PC-3 (cell line): ENCODE measurements around the gene CFAP65. TPM values are rescaled to one million over a fixed set of nuclear protein-coding genes. Genes with fewer than 3 reads are reported as not detected.

ENCODE experiments used
- ATAC-seq: fragments of 200-7000 bp; cut with Tn5 transposase; 2 replicates; pipeline ENCODE4 v1.9.1; 2020; ENCODE audit warnings: mild to moderate bottlenecking, moderate library complexity
- BruUV-seq: library from RNA; stranded (reverse); fragments of 400-500 nt; replicated peaks from 2 replicates; lab custom pipeline; 2021; lab: Mats Ljungman, UMichigan
- CTCF ChIA-PET: fragments of 300-600 bp; sonication (Branson Sonifier 250); formaldehyde crosslinking; loops from one replicate; lab custom pipeline; 2022; ENCODE audit warnings: antibody characterized with exemption; lab: Charles Lee
- POLR2A ChIA-PET: fragments of 300-600 bp; sonication (Branson Sonifier 250); formaldehyde crosslinking; loops from one replicate; lab custom pipeline; 2022; ENCODE audit warnings: antibody characterized with exemption; ENCODE audit not compliant: unreplicated experiment; lab: Charles Lee
- DNase-seq: peaks from one replicate; pipeline ENCODE4 v3.0.0-alpha.2; 2015
- H2AFZ ChIP-seq: fragments of 300-600 bp; sonication (generic); 2 replicates; pipeline ENCODE4 v1.6.0; 2016; ENCODE audit warnings: antibody characterized with exemption, low read length
- H3F3A ChIP-seq: fragments of 300-600 bp; sonication (generic); one replicate; pipeline ENCODE4 v1.6.0; 2017; ENCODE audit warnings: antibody characterized with exemption, low read length, control low read depth, mild to moderate bottlenecking; ENCODE audit not compliant: unreplicated experiment
- H3K27ac ChIP-seq: fragments of 300-600 bp; sonication (generic); 2 replicates; pipeline ENCODE4 v1.5.1; 2016; ENCODE audit warnings: mild to moderate bottlenecking, low read length
- H3K27me3 ChIP-seq: fragments of 300-600 bp; sonication (generic); 2 replicates; pipeline ENCODE4 v1.6.1; 2016; ENCODE audit warnings: low read length, mixed read lengths
- H3K36me3 ChIP-seq: fragments of 300-600 bp; sonication (generic); 2 replicates; pipeline ENCODE4 v1.6.1; 2016; ENCODE audit warnings: low read depth, mixed run types, low read length, mixed read lengths
- H3K4me1 ChIP-seq: fragments of 300-600 bp; sonication (generic); 2 replicates; pipeline ENCODE4 v1.5.1; 2016; ENCODE audit warnings: low read length; ENCODE audit not compliant: insufficient read depth
- H3K4me2 ChIP-seq: fragments of 300-600 bp; sonication (generic); 2 replicates; pipeline ENCODE4 v1.6.0; 2016; ENCODE audit warnings: low read length
- H3K4me3 ChIP-seq: fragments of 300-600 bp; sonication (generic); 2 replicates; pipeline ENCODE4 v1.5.1; 2016; ENCODE audit warnings: mild to moderate bottlenecking, low read length, mixed read lengths
- H3K79me2 ChIP-seq: fragments of 300-600 bp; sonication (generic); 2 replicates; pipeline ENCODE4 v1.6.1; 2017; ENCODE audit warnings: low read length, mixed read lengths
- H3K9ac ChIP-seq: fragments of 300-600 bp; sonication (generic); 2 replicates; pipeline ENCODE4 v1.6.0; 2016; ENCODE audit warnings: mild to moderate bottlenecking, low read length
- H3K9me2 ChIP-seq: fragments of 300-600 bp; sonication (generic); replicated peaks from 2 replicates; pipeline ENCODE4 v1.6.1; 2016; ENCODE audit warnings: mixed run types, low read length, mixed read lengths
- H3K9me3 ChIP-seq: fragments of 300-600 bp; sonication (generic); 2 replicates; pipeline ENCODE4 v1.6.1; 2016; ENCODE audit warnings: low read length, mixed read lengths
- H4K20me1 ChIP-seq: fragments of 300-600 bp; sonication (generic); 2 replicates; pipeline ENCODE4 v1.6.1; 2016; ENCODE audit warnings: low read length, mixed read lengths
- EZH2 ChIP-seq: fragments of 300-600 bp; sonication (generic); IDR thresholded peaks from one replicate; pipeline ENCODE4 v1.6.1; 2017; ENCODE audit warnings: antibody characterized with exemption, mild to moderate bottlenecking, low read length; ENCODE audit not compliant: unreplicated experiment
- EZH2phosphoT487 ChIP-seq: fragments of 300-600 bp; sonication (generic); IDR thresholded peaks from 2 replicates; pipeline ENCODE4 v1.6.1; 2018; ENCODE audit warnings: mild to moderate bottlenecking, antibody characterized with exemption, low read length, borderline replicate concordance
- intact Hi-C: fragments of 100-400 bp; cut with micrococcal nuclease; formaldehyde crosslinking; loops from 2 replicates; pipeline ENCODE4 v1.9.0; 2023
- total RNA-seq: library from RNA; depleted of rRNA; stranded (reverse); fragments of >200 nt; gene quantifications from 2 replicates; pipeline ENCODE4 v1.2.3, GENCODE V29; 2014
- TF ChIP-seq, protein P1 (sequence below): fragments of 300-600 bp; sonication (generic); conservative IDR thresholded peaks from 2 replicates; pipeline ENCODE4 v1.5.1; 2017; ENCODE audit warnings: antibody characterized with exemption, low read depth, mild to moderate bottlenecking, low read length

Gene CFAP65
- total RNA-seq, 1 experiment from 2014 or later = 0.18 TPM

DNA sequence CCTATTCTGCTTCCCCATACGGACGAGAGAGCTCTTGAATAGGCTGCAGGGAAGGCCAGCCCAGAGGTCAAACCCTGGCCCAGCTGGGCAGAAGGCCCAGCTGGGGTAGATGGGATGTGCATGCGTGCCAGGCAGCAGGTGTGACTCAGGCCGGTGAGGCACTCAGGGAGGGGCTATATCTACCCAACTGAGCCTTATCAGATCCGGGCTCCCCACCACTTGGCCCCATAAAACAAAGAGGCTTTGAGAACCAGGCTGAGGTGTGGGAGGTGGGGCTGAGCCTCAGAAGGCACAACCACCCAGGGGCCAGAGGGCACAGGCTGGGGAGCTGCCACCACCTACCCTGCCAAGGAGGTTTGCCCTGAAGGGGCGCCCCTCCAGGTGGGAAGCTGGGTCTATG, 8.0 kb upstream of the CFAP65 start:
- Histone ChIP-seq H3K9ac (no peak overlapping the region), H3K36me3 (no peaks in the 10 kb centered on the region), H3K9me2 (no peaks in the 10 kb centered on the region), H3K4me3 (no peak overlapping the region), H3K27me3 (peaks cover 8% of the 10 kb centered on the region; the same call in 1 of the 2 replicates), H3K4me2 (no peak overlapping the region; the same call in 1 of the 2 replicates), H4K20me1 (no peaks in the 10 kb centered on the region), H3K27ac (peak overlapping the region; percentile 14; the same call in 1 of the 2 replicates), H3F3A (no peaks in the 10 kb centered on the region), H3K4me1 (peaks cover 17% of the 10 kb centered on the region), H2AFZ (no peak overlapping the region), H3K79me2 (no peaks in the 10 kb centered on the region), H3K9me3 (no peaks in the 10 kb centered on the region)
- DNase-seq = peak; percentile 66
- POLR2A ChIA-PET = no interaction called here
- CTCF ChIA-PET = no interaction called here
- intact Hi-C loops = no loop called here
- no TSS peak for BruUV-seq
- ATAC-seq = peak; percentile 54
- TF ChIP-seq EZH2phosphoT487 = no peak
- no peak for TF ChIP-seq EZH2
- TF ChIP-seq, protein P1, sequence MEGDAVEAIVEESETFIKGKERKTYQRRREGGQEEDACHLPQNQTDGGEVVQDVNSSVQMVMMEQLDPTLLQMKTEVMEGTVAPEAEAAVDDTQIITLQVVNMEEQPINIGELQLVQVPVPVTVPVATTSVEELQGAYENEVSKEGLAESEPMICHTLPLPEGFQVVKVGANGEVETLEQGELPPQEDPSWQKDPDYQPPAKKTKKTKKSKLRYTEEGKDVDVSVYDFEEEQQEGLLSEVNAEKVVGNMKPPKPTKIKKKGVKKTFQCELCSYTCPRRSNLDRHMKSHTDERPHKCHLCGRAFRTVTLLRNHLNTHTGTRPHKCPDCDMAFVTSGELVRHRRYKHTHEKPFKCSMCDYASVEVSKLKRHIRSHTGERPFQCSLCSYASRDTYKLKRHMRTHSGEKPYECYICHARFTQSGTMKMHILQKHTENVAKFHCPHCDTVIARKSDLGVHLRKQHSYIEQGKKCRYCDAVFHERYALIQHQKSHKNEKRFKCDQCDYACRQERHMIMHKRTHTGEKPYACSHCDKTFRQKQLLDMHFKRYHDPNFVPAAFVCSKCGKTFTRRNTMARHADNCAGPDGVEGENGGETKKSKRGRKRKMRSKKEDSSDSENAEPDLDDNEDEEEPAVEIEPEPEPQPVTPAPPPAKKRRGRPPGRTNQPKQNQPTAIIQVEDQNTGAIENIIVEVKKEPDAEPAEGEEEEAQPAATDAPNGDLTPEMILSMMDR = no peak

DNA sequence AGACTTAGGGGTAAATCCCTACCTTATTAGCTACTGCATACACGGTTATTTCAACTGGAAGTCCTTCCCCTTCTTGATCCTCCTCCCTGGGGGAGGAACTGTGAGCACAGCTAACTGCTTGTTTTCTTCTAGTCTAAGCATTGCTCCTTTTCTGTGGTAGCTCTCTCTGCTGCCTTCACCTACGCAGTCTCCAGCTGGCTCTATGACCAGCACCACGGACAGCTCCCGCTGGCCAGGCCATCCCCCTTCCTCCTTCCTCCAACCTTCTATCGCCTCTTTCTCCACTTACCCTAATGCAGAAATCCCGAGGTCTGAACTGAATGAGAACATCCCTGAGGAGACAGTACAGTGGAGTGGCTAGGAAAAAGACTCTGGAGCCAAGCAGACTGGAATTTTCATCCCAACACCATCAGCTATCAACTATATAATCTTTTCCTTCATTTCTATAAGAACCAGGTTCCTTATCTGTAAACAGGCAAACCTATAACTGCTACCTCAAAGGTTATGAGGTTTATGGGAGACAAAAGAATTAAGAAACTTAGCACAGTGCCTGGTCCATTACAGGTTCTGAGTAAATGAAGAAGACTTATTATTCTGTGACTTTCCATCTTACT, 4.7 kb upstream of the CFAP65 start:
- TF ChIP-seq EZH2 = no peak
- TF ChIP-seq, protein P1 = no peak
- no peak for TF ChIP-seq EZH2phosphoT487
- DNase-seq (peak; percentile 59), ATAC-seq (peak; percentile 53)
- Histone ChIP-seq H3K27me3 (peaks cover 29% of the 10 kb centered on the region), H3K79me2 (no peaks in the 10 kb centered on the region), H2AFZ (no peak overlapping the region), H3K4me3 (no peak overlapping the region), H3K9me3 (no peaks in the 10 kb centered on the region), H4K20me1 (no peaks in the 10 kb centered on the region), H3K9me2 (no peaks in the 10 kb centered on the region), H3K4me1 (peaks cover 17% of the 10 kb centered on the region), H3K9ac (no peak overlapping the region), H3K4me2 (no peak overlapping the region), H3F3A (no peaks in the 10 kb centered on the region), H3K27ac (no peak overlapping the region), H3K36me3 (no peaks in the 10 kb centered on the region)
- POLR2A ChIA-PET = no interaction called here
- BruUV-seq = no TSS peak
- intact Hi-C loops = no loop called here
- CTCF ChIA-PET = interaction anchor here (1.2 kb wide), 1 partner anchor 16 kb away, joined by 4 read pairs; no protein-coding TSS in a partner anchor

DNA sequence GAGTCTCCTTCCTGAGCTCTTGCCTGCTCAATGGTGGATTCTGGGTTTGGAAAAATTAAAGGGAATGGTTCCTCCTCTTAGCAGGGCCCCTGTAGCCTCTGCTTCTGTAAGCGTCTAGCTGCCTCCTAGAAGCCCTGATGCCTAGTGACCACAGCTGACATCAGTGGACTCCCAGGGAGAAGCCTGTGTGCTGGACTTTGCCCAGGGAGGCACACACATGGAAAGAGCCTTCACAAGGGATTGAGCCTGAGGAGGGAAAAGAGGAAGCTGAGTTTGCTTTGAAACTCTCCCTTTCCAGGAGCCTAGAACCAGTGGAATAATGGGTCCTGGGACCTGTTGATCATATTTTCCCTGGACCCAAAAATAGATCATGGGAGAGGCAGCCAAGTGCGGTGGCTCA, 1.4 kb upstream of the CFAP65 start:
- Histone ChIP-seq H3K4me3 (no peak overlapping the region), H2AFZ (no peak overlapping the region), H3K4me2 (no peak overlapping the region), H3K36me3 (no peaks in the 10 kb centered on the region), H3K9ac (no peak overlapping the region), H3K4me1 (peaks cover 13% of the 10 kb centered on the region), H3K27me3 (peaks cover 36% of the 10 kb centered on the region), H3F3A (peaks cover under 1% of the 10 kb centered on the region), H4K20me1 (no peaks in the 10 kb centered on the region), H3K27ac (no peak overlapping the region), H3K9me2 (no peaks in the 10 kb centered on the region), H3K79me2 (no peaks in the 10 kb centered on the region), H3K9me3 (no peaks in the 10 kb centered on the region)
- BruUV-seq = no TSS peak
- intact Hi-C loops = no loop called here
- ChIA-PET CTCF (interaction anchor here (0.9 kb wide), 1 partner anchor 13 kb away, joined by 3 read pairs; no protein-coding TSS in a partner anchor), POLR2A (interaction anchor here (0.5 kb wide), 1 partner anchor 191 kb away, joined by 3 read pairs; no protein-coding TSS in a partner anchor)
- TF ChIP-seq EZH2phosphoT487 (no peak), EZH2 (no peak)
- TF ChIP-seq, protein P1 = no peak
- ATAC-seq (no peak), DNase-seq (no peak)
